Stimulated activated CD4-positive, alpha-beta T cell treated with anti-CD3 and anti-CD28 coated beads, Interleukin-4, amount 100 ng/mL, for 48 hours (primary cell): ENCODE data around the gene GRK5.

Experiments used
- DNase-seq, 2 donors: peaks; one replicate each; pipeline ENCODE4 v3.0.0-alpha.2; 2020; ENCODE audit warnings: low read depth in 2 of 2

The GRK5 gene

GRCh38 chr10:119504651-119505050 is 297.3 kb downstream of the GRK5 start:
- no peak for DNase-seq

- no peak for DNase-seq
Measured at GRCh38 chr10:119505131-119505551, 297.8 kb downstream of the GRK5 start.
